Measurements from ENCODE around the gene RAI1. TPM values are rescaled to one million over a fixed set of nuclear protein-coding genes. Genes with fewer than 3 reads are reported as not detected.
A peak's percentile ranks its signal among the peaks of the same experiment; 100 is the strongest.

The RAI1 gene
- total and polyA plus RNA-seq, 2 of the 8 experiments (the other 6 are each of a cell fraction or from before 2014, with no cell fraction given): 0.39 to 1.2 TPM

DNA sequence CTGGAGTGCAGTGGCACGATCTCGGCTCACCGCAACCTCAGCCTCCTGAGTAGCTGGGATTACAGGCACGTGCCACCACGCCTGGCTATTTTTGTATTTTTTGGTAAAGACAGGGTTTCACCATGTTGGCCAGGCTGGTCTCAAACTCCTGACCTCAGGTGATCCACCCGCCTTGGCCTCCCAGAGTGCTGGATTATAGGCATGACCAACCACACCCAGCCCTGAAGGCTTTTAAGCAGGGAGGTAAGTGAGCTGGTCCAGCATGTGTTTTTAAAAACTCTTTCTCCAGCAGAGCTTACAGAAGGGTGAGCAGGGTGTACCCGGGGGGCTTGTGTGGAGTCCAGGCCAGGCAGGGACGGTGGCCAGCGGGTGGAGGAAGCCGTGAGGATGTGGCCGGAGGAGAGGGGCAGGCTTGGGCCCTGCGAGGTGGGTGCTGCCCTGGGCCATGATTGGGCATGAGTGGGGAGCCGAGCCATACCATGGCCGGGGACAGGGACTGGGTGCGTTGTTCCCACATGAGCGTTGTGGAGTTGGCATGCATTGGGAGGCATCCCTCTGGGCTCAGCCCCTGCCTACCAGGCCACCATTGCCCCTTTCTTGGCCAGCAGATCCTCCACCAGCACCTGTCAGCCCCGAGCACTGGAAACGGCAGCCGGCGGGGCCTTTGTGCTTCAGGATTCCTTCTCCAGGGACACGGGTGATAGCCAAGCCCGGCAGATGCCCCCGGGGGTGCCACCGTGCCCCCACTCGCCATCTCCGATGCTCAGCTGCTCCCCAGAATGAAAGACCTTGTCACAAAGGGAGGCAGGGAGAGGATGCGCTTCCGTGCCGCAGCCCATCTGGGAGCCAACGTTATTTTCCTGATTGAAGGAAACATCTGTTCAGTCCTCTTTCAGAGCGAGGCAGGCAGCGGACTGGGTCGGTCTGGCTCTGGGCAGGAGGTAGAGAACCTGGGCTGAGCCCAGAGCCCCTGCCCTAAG lies 64.5 kb downstream of the RAI1 start:
- Histone ChIP-seq H2AK5ac (ENCODE audit: low read depth, low read length) (no peak overlapping the region; the same call in 1 of the 2 replicates), H2BK12ac (ENCODE audit: low read depth, low read length) (0 out of 2 replicates have a peak overlapping the region, but pooled peaks have one; percentile 29), H3K27me3 (replicated peaks in 1 of 4; ENCODE audit: control insufficient read depth in 3 of 4, extremely low read depth in 1 of 4, insufficient read depth in 3 of 4, low read length in 3 of 4) (peaks cover 0 to 6% (median 1%) of the 10 kb centered on the region in 4 experiments; a peak in 4 of 7 replicates), H3K9me3 (ENCODE audit: insufficient read depth in 2 of 2, low read depth in 1 of 2, low read length in 1 of 2) (no peaks in the 10 kb centered on the region), H4K5ac (ENCODE audit: insufficient read length, low read depth, low read length) (no peak overlapping the region), H3K79me2 (ENCODE audit: control insufficient read depth in 1 of 2, insufficient read depth in 2 of 2, low read length in 2 of 2) (no peaks in the 10 kb centered on the region), H3K23me2 (ENCODE audit: low read depth, low read length) (no peaks in the 10 kb centered on the region), H4K91ac (replicated peaks; ENCODE audit: insufficient read length, low read length) (no peak overlapping the region), H4K20me1 (replicated peaks in 1 of 2; ENCODE audit: control insufficient read depth in 1 of 2, insufficient read depth in 2 of 2, low read length in 2 of 2) (no peaks in the 10 kb centered on the region), H2BK120ac (replicated peaks; ENCODE audit: low read depth, low read length) (no peak overlapping the region), H2AFZ (ENCODE audit: low read length) (no peak overlapping the region), H3K23ac (ENCODE audit: insufficient read length) (no peak overlapping the region), H3K56ac (replicated peaks; ENCODE audit: insufficient read length, low read depth, low read length) (no peak overlapping the region), H3K14ac (ENCODE audit: insufficient read length) (no peak overlapping the region), H3K36me3 (ENCODE audit: control insufficient read depth in 2 of 4, insufficient read depth in 4 of 4, low read length in 3 of 4) (no peaks in the 10 kb centered on the region), H3K4me1 (replicated peaks in 1 of 4; ENCODE audit: control insufficient read depth in 3 of 4, insufficient read depth in 4 of 4, low read length in 3 of 4) (peaks cover 8 to 24% (median 16%) of the 10 kb centered on the region in 4 experiments), H2BK5ac (ENCODE audit: low read depth, low read length) (no peak overlapping the region; the same call in 1 of the 2 replicates), H2BK15ac (ENCODE audit: low read length) (no peak overlapping the region), H3K4me2 (ENCODE audit: insufficient read depth in 1 of 2, low read depth in 2 of 2, low read length in 2 of 2) (no peak overlapping the region), H3K4ac (replicated peaks; ENCODE audit: insufficient read length, low read depth, low read length) (no peak overlapping the region), H3K27ac (ENCODE audit: low read depth, low read length) (no peak overlapping the region), H4K8ac (ENCODE audit: extremely low read depth, insufficient read depth, low read length) (no peak overlapping the region), H3K4me3 (ENCODE audit: extremely low read depth in 1 of 4, insufficient read depth in 2 of 4, low read depth in 3 of 4, low read length in 4 of 4) (no peak overlapping the region), H3K79me1 (ENCODE audit: low read depth, low read length) (no peaks in the 10 kb centered on the region), H2BK20ac (ENCODE audit: low read length) (no peak overlapping the region), H3K9ac (replicated peaks in 1 of 4; ENCODE audit: extremely low read depth in 1 of 4, low read depth in 3 of 4, low read length in 3 of 4) (no peak overlapping the region), H3K18ac (ENCODE audit: extremely low read depth, low read length) (no peak overlapping the region)
- DNase-seq (ENCODE audit: low read depth in 1 of 2, low spot score in 2 of 2) (no peak), FAIRE-seq (no peak)
- ChIA-PET CTCF (ENCODE audit: partially characterized antibody) (interaction anchor here (0.7 to 5.2 kb wide), 4 partner anchors 15 to 114 kb away, joined by 3 to 47 read pairs (median 4); no protein-coding TSS in a partner anchor), POLR2A (ENCODE audit: partially characterized antibody) (interaction anchor here (1.5 kb wide), 1 partner anchor 13 kb away, joined by 4 read pairs; no protein-coding TSS in a partner anchor)
- WGBS, 2 experiments (ENCODE audit: extremely low coverage in 1 of 2, insufficient coverage in 1 of 2, insufficient read length in 1 of 2, insufficient replicate concordance in 2 of 2, low coverage in 1 of 2, low lambda C conversion rate in 2 of 2, missing lambda C conversion rate in 1 of 2): 91% methylated on average over 31 of the region's 33 CpGs; no CpG with 5 or more reads in 1 of the 2 experiments
- TF ChIP-seq EGR1 (IDR thresholded peaks at IDR 0.05; ENCODE audit: borderline replicate concordance, low read depth, low read length): no peak
- no peak for TF ChIP-seq YY1 (IDR thresholded peaks at IDR 0.05; ENCODE audit: low read depth, low read length)
- TF ChIP-seq ZNF274 (IDR thresholded peaks at IDR 0.05; ENCODE audit: borderline replicate concordance, extremely low read depth, low read length): no peak
- TF ChIP-seq, protein P1, sequence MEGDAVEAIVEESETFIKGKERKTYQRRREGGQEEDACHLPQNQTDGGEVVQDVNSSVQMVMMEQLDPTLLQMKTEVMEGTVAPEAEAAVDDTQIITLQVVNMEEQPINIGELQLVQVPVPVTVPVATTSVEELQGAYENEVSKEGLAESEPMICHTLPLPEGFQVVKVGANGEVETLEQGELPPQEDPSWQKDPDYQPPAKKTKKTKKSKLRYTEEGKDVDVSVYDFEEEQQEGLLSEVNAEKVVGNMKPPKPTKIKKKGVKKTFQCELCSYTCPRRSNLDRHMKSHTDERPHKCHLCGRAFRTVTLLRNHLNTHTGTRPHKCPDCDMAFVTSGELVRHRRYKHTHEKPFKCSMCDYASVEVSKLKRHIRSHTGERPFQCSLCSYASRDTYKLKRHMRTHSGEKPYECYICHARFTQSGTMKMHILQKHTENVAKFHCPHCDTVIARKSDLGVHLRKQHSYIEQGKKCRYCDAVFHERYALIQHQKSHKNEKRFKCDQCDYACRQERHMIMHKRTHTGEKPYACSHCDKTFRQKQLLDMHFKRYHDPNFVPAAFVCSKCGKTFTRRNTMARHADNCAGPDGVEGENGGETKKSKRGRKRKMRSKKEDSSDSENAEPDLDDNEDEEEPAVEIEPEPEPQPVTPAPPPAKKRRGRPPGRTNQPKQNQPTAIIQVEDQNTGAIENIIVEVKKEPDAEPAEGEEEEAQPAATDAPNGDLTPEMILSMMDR (IDR thresholded peaks at IDR 0.05; ENCODE audit: control extremely low read depth in 1 of 3, insufficient read depth in 1 of 3, low read depth in 1 of 3, low read length in 3 of 3): no peak
- no peak for TF ChIP-seq POU5F1 (IDR thresholded peaks at IDR 0.05; ENCODE audit: low read depth, low read length)
- no peak for TF ChIP-seq SRF (IDR thresholded peaks at IDR 0.05; ENCODE audit: low read depth, low read length)
- no peak for TF ChIP-seq RFX5 (IDR thresholded peaks at IDR 0.05; ENCODE audit: borderline replicate concordance, low read depth, low read length)
- TF ChIP-seq NRF1 (IDR thresholded peaks at IDR 0.05; ENCODE audit: low read depth, low read length): no peak

Measured in H1 (cell line).